H9 (cell line): ENCODE results near the gene GOLGA7B. TPM values are rescaled to one million over a fixed set of nuclear protein-coding genes. Genes with fewer than 3 reads are reported as not detected.

Experiments
- DNase-seq: peaks from one replicate; pipeline ENCODE4 v3.0.0-alpha.2; 2017
- H2AFZ ChIP-seq: one replicate; pipeline ENCODE4 v1.6.1; 2013; ENCODE audit warnings: mild to moderate bottlenecking, low read length, control low read depth, moderate library complexity
- H2AK5ac ChIP-seq: 2 replicates; pipeline ENCODE4 v1.6.1; 2013; ENCODE audit warnings: low read length, control low read depth, mixed read lengths; ENCODE audit not compliant: insufficient read length
- H2BK120ac ChIP-seq: one replicate; pipeline ENCODE4 v1.6.1; 2013; ENCODE audit warnings: low read depth, mild to moderate bottlenecking, low read length, control low read depth, inconsistent platforms; ENCODE audit not compliant: poor library complexity, severe bottlenecking
- H2BK12ac ChIP-seq: 2 replicates; pipeline ENCODE4 v1.6.1; 2013; ENCODE audit warnings: low read length, control low read depth, mixed read lengths, low read depth; ENCODE audit not compliant: insufficient read length
- H2BK15ac ChIP-seq: 2 replicates; pipeline ENCODE4 v1.6.1; 2013; ENCODE audit warnings: low read depth, low read length, control low read depth
- H2BK20ac ChIP-seq: one replicate; pipeline ENCODE4 v1.6.1; 2013; ENCODE audit warnings: low read depth, mild to moderate bottlenecking, low read length, control low read depth, inconsistent platforms; ENCODE audit not compliant: poor library complexity, severe bottlenecking
- H2BK5ac ChIP-seq: 2 replicates; pipeline ENCODE4 v1.6.1; 2013; ENCODE audit warnings: low read length, control low read depth, mixed read lengths; ENCODE audit not compliant: insufficient read length
- H3K14ac ChIP-seq: 2 replicates; pipeline ENCODE4 v1.6.1; 2013; ENCODE audit warnings: low read length, control low read depth; ENCODE audit not compliant: insufficient read depth
- H3K18ac ChIP-seq: 2 replicates; pipeline ENCODE4 v1.6.1; 2013; ENCODE audit warnings: low read depth, mild to moderate bottlenecking, mixed read lengths, low read length, control low read depth; ENCODE audit not compliant: insufficient read length
- H3K23ac ChIP-seq: 2 replicates; pipeline ENCODE4 v1.6.1; 2013; ENCODE audit warnings: low read length, control low read depth, mixed read lengths, low read depth; ENCODE audit not compliant: insufficient read length
- H3K23me2 ChIP-seq: 2 replicates; pipeline ENCODE4 v1.6.1; 2013; ENCODE audit warnings: low read depth, mild to moderate bottlenecking, mixed read lengths, low read length, control low read depth; ENCODE audit not compliant: insufficient read length, poor library complexity, severe bottlenecking
- H3K27ac ChIP-seq: 2 replicates; pipeline ENCODE4 v1.5.1; 2013; ENCODE audit warnings: low read length, control low read depth, mixed read lengths, low read depth; ENCODE audit not compliant: insufficient read length
- H3K27me3 ChIP-seq: 2 replicates; pipeline ENCODE4 v1.6.1; 2013; ENCODE audit warnings: low read length, control low read depth, inconsistent platforms; ENCODE audit not compliant: insufficient read depth
- H3K4ac ChIP-seq: 2 replicates; pipeline ENCODE4 v1.6.1; 2013; ENCODE audit warnings: low read depth, mild to moderate bottlenecking, control low read depth, inconsistent platforms, low read length, moderate library complexity
- H3K4me1 ChIP-seq: 2 replicates; pipeline ENCODE4 v1.6.1; 2013; ENCODE audit warnings: low read length, control low read depth, inconsistent platforms; ENCODE audit not compliant: insufficient read depth
- H3K4me2 ChIP-seq: 2 replicates; pipeline ENCODE4 v1.6.1; 2013; ENCODE audit warnings: low read length, control low read depth, mixed read lengths; ENCODE audit not compliant: insufficient read length, insufficient read depth
- H3K56ac ChIP-seq: 2 replicates; pipeline ENCODE4 v1.6.1; 2013; ENCODE audit warnings: low read depth, mild to moderate bottlenecking, mixed read lengths, low read length, control low read depth; ENCODE audit not compliant: insufficient read length
- H3K79me1 ChIP-seq: 2 replicates; pipeline ENCODE4 v1.6.1; 2013; ENCODE audit warnings: low read depth, mild to moderate bottlenecking, moderate library complexity, low read length, control low read depth, inconsistent platforms; ENCODE audit not compliant: insufficient read depth, poor library complexity, severe bottlenecking
- H3K79me2 ChIP-seq: 2 replicates; pipeline ENCODE4 v1.6.1; 2013; ENCODE audit warnings: low read length, control low read depth, inconsistent platforms; ENCODE audit not compliant: insufficient read depth
- H3K9ac ChIP-seq: 2 replicates; pipeline ENCODE4 v1.6.1; 2013; ENCODE audit warnings: low read length, control low read depth, mixed read lengths; ENCODE audit not compliant: insufficient read length; ENCODE audit errors: extremely low read depth
- H3K9me3 ChIP-seq: one replicate; pipeline ENCODE4 v1.6.1; 2013; ENCODE audit warnings: low read depth, low read length, inconsistent platforms; ENCODE audit not compliant: control insufficient read depth
- H3T11ph ChIP-seq: one replicate; pipeline ENCODE4 v1.6.1; 2013; ENCODE audit warnings: mild to moderate bottlenecking, low read length, control low read depth, inconsistent platforms
- H4K20me1 ChIP-seq: one replicate; pipeline ENCODE4 v1.6.1; 2013; ENCODE audit not compliant: control insufficient read depth, insufficient read length, insufficient read depth
- H4K5ac ChIP-seq: 2 replicates; pipeline ENCODE4 v1.6.1; 2013; ENCODE audit warnings: low read depth, mild to moderate bottlenecking, mixed read lengths, low read length, control low read depth; ENCODE audit not compliant: insufficient read length
- H4K8ac ChIP-seq: replicated peaks from 2 replicates; pipeline ENCODE4 v1.6.1; 2013; ENCODE audit warnings: low read length, control low read depth, mixed read lengths, low read depth; ENCODE audit not compliant: insufficient read length
- H4K91ac ChIP-seq: 2 replicates; pipeline ENCODE4 v1.6.1; 2013; ENCODE audit warnings: low read depth, mild to moderate bottlenecking, moderate library complexity, mixed read lengths, low read length, control low read depth; ENCODE audit not compliant: insufficient read length
- H3K27ac Mint-ChIP-seq, 3 experiments: 2 replicates in 2 of 3; 3 replicates in 1 of 3; pipeline ENCODE4 v1.8.0; 2020 to 2021; ENCODE audit warnings: mixed read lengths in 3 of 3, mild to moderate bottlenecking in 1 of 3, moderate library complexity in 1 of 3
- H3K27me3 Mint-ChIP-seq: 2 replicates; pipeline ENCODE4 v1.8.0; 2021; ENCODE audit warnings: low read depth, mild to moderate bottlenecking, moderate library complexity, mixed read lengths
- H3K36me3 Mint-ChIP-seq, 3 experiments: 2 replicates in 2 of 3; 3 replicates in 1 of 3; pipeline ENCODE4 v1.8.0; 2020 to 2021; ENCODE audit warnings: low read depth in 3 of 3, mixed read lengths in 3 of 3; ENCODE audit not compliant: insufficient read depth in 1 of 3
- H3K4me1 Mint-ChIP-seq, 2 experiments: 2 replicates each; pipeline ENCODE4 v1.8.0; 2020; ENCODE audit warnings: mixed read lengths in 2 of 2
- H3K4me3 Mint-ChIP-seq, 2 experiments: 2 replicates in 1 of 2; 3 replicates in 1 of 2; pipeline ENCODE4 v1.8.0; 2020 to 2021; ENCODE audit warnings: mild to moderate bottlenecking in 2 of 2, mixed read lengths in 2 of 2, moderate library complexity in 1 of 2
- H3K9me3 Mint-ChIP-seq, 2 experiments: 2 replicates in 1 of 2; 3 replicates in 1 of 2; pipeline ENCODE4 v1.8.0; 2020; ENCODE audit warnings: mild to moderate bottlenecking in 2 of 2, mixed read lengths in 2 of 2, moderate library complexity in 1 of 2
- CTCF ChIP-seq: fragments of 200-600 bp; sonication (generic); conservative IDR thresholded peaks from 3 replicates; pipeline ENCODE4 v1.8.0; 2021; ENCODE audit warnings: antibody characterized with exemption, mild to moderate bottlenecking
- WGBS: extraction: QIAGEN DNeasy Blood & Tissue Kit; methylation state at CpG from one replicate; pipeline ENCODE4 v1.1.7; 2013; ENCODE audit warnings: missing lambda C conversion rate, low lambda C conversion rate, mixed read lengths; ENCODE audit not compliant: insufficient read length; ENCODE audit errors: extremely low coverage; 5-methylcytosine and 5-hydroxymethylcytosine counted together
- long read RNA-seq: library from polyadenylated mRNA; unstranded; transcript quantifications from one replicate; pipeline ENCODE4 v2.0.0, GENCODE V29; 2020
- total RNA-seq: library from RNA; stranded (reverse); gene quantifications from 2 replicates; pipeline ENCODE4 v1.2.1, GENCODE V29; 2021

Gene GOLGA7B
- 0.02 and 0.04 TPM in 2 replicates for total RNA-seq
- long read RNA-seq, result 0 reads

- Histone ChIP-seq H3K27me3 (peaks cover 3% of the 10 kb centered on the region; the same call in 1 of the 2 replicates), H2BK12ac (no peak within 1 kb of the TSS), H2BK20ac (no peak within 1 kb of the TSS)
Measured at GRCh38 chr10:97849687-97850402, at the start of gene GOLGA7B. TSS of gene GOLGA7B (plus strand) at chr10:97849843. CDS start at chr10:97850304, 461 bp downstream.

More at GRCh38 chr10:97849687-97850402, at the start of gene GOLGA7B:
- H4K5ac ChIP-seq, result no peak within 1 kb of the TSS
- no peaks in the 10 kb centered on the region for H3K9me3 ChIP-seq
- no peak within 1 kb of the TSS for H3K56ac ChIP-seq
- H4K91ac ChIP-seq, result no peak within 1 kb of the TSS
- no peaks in the 10 kb centered on the region for H3K79me1 ChIP-seq
- no peak within 1 kb of the TSS for H3K18ac ChIP-seq
- H4K8ac ChIP-seq, result no peak within 1 kb of the TSS
- no peak within 1 kb of the TSS for H3K9ac ChIP-seq
- no peak within 1 kb of the TSS for H3K23ac ChIP-seq
- H3K23me2 ChIP-seq, result no peaks in the 10 kb centered on the region
- no peaks in the 10 kb centered on the region for H3K79me2 ChIP-seq
- H3K27ac ChIP-seq, result no peak within 1 kb of the TSS
- DNase-seq, result peak; percentile 77
- Mint-ChIP-seq H3K27ac (no peak within 1 kb of the TSS), H3K9me3 (no peaks in the 10 kb centered on the region), H3K27me3 (peaks cover 60% of the 10 kb centered on the region), H3K4me1 (peaks cover 4 to 16% of the 10 kb centered on the region in 2 experiments), H3K36me3 (no peaks in the 10 kb centered on the region), H3K4me3 (peak within 1 kb of the TSS; percentile 67 to 82)
- H3K4ac ChIP-seq, result no peak within 1 kb of the TSS
- no peak for TF ChIP-seq CTCF
- H2AFZ ChIP-seq, result no peak within 1 kb of the TSS
- no CpG with 5 or more reads among the region's 87 CpGs for WGBS
- H3K4me2 ChIP-seq, result peak within 1 kb of the TSS; percentile 43
- H3K4me1 ChIP-seq, result peaks cover 4% of the 10 kb centered on the region
- H2BK120ac ChIP-seq, result no peak within 1 kb of the TSS
- H2BK5ac ChIP-seq, result no peak within 1 kb of the TSS
- no peak within 1 kb of the TSS for H2BK15ac ChIP-seq
- H3K14ac ChIP-seq, result no peak within 1 kb of the TSS
- no peaks in the 10 kb centered on the region for H4K20me1 ChIP-seq
- no peak within 1 kb of the TSS for H2AK5ac ChIP-seq
- H3T11ph ChIP-seq, result no peak within 1 kb of the TSS
